Prostate gland (tissue), 2 donors: ENCODE results near the gene PLXNB3.

Source experiments
- POLR2A ChIP-seq: fragments of 450-650 bp; IDR thresholded peaks from one replicate; pipeline ENCODE4 v1.6.1; 2016; ENCODE audit warnings: antibody characterized with exemption, mild to moderate bottlenecking
- TF ChIP-seq, protein P1 (sequence below), 4 experiments: fragments of 200-600 bp in 2 of 4; fragments of 450-650 bp in 2 of 4; sonication (generic) in 2 of 4; IDR thresholded peaks; 1 replicate in 3 of 4; 2 replicates in 1 of 4; pipeline ENCODE4 v1.5.1; 2016 to 2019; ENCODE audit warnings: antibody characterized with exemption in 4 of 4, mild to moderate bottlenecking in 2 of 4, moderate library complexity in 2 of 4

DNA sequence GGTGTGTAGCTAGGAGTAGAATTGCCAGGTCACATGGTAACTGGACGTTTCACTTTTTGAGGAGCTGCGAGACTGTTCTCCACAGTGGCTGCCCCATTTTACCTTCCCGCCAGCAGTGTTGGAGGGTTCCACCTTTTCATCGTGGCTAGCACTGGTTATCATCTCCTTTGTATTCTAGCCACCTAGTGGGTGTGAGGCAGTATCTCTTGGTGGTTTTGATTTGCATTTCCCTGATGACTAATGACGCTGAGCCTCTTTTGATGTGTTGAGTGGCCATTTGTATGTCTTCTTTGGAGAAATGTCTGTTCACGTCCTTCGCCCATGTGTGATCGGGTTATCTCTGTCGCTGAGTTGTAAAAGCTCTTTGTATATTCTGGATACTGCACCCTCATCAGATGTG lies 28.8 kb upstream of the PLXNB3 start:
- TF ChIP-seq POLR2A = no peak
- TF ChIP-seq, protein P1, sequence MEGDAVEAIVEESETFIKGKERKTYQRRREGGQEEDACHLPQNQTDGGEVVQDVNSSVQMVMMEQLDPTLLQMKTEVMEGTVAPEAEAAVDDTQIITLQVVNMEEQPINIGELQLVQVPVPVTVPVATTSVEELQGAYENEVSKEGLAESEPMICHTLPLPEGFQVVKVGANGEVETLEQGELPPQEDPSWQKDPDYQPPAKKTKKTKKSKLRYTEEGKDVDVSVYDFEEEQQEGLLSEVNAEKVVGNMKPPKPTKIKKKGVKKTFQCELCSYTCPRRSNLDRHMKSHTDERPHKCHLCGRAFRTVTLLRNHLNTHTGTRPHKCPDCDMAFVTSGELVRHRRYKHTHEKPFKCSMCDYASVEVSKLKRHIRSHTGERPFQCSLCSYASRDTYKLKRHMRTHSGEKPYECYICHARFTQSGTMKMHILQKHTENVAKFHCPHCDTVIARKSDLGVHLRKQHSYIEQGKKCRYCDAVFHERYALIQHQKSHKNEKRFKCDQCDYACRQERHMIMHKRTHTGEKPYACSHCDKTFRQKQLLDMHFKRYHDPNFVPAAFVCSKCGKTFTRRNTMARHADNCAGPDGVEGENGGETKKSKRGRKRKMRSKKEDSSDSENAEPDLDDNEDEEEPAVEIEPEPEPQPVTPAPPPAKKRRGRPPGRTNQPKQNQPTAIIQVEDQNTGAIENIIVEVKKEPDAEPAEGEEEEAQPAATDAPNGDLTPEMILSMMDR (IDR thresholded peaks at IDR 0.05) = no peak
